GM10266 (cell line): ENCODE measurements around the gene ECI2.
"Not testable (repeated sequence)": the region's sequence is repeated elsewhere in the genome, so short reads cannot be mapped to it uniquely, and the experiment has no call there.

Experiments
- DNase-seq: peaks from one replicate; pipeline ENCODE4 v3.0.0; 2012; ENCODE audit errors: extremely low spot score
- CTCF ChIP-seq: IDR thresholded peaks from 2 replicates; pipeline ENCODE4 v1.5.1; 2012; ENCODE audit warnings: mild to moderate bottlenecking, low read depth; ENCODE audit not compliant: control insufficient read depth, insufficient read depth; ENCODE audit errors: missing control alignments

Gene ECI2

GRCh38 chr6:4102687-4103244 lies 32.6 kb downstream of the ECI2 start:
- DNase-seq, result no peak
- TF ChIP-seq CTCF, result no peak

- no peak for DNase-seq
- TF ChIP-seq CTCF, result no peak
Measured at GRCh38 chr6:4101298-4101697, 34.1 kb downstream of the ECI2 start.

- DNase-seq, result no peak
- TF ChIP-seq CTCF, result no peak
Measured at GRCh38 chr6:4100655-4101054, 34.7 kb downstream of the ECI2 start.

GRCh38 chr6:4093288-4093687 lies 42.1 kb downstream of the ECI2 start:
- no peak for DNase-seq
- TF ChIP-seq CTCF, result no peak

- DNase-seq, result no peak
- no peak for TF ChIP-seq CTCF
Measured at GRCh38 chr6:4091941-4092340, 43.4 kb downstream of the ECI2 start.

GRCh38 chr6:4090043-4090442 lies 45.3 kb downstream of the ECI2 start:
- not testable (repeated sequence) for DNase-seq

- no peak for TF ChIP-seq CTCF
- no peak for DNase-seq
Measured at GRCh38 chr6:4088704-4089103, 46.7 kb downstream of the ECI2 start.

- DNase-seq, result no peak
- TF ChIP-seq CTCF, result no peak
Measured at GRCh38 chr6:4085332-4085700, 50.1 kb downstream of the ECI2 start.
